CD14-positive monocyte (primary cell): ENCODE results near the gene MUC5B. TPM values are rescaled to one million over a fixed set of nuclear protein-coding genes. Genes with fewer than 3 reads are reported as not detected.

ENCODE experiments used
- DNase-seq, 3 donors: peaks; one replicate each; pipeline ENCODE4 v3.0.0-alpha.2; 2011 to 2022
- H2AFZ ChIP-seq: 2 replicates; pipeline ENCODE4 v1.6.0; 2012; ENCODE audit warnings: mild to moderate bottlenecking, low read depth, low read length, inconsistent platforms; ENCODE audit not compliant: insufficient read depth, poor library complexity, severe bottlenecking
- H3K27ac ChIP-seq, 2 donors: 1 replicate in 1 of 2; 2 replicates in 1 of 2; pipeline ENCODE4 v1.5.1; 2012 to 2013; ENCODE audit warnings: low read length in 2 of 2, control low read depth in 1 of 2, inconsistent platforms in 1 of 2, low read depth in 1 of 2, mild to moderate bottlenecking in 1 of 2
- H3K27me3 ChIP-seq, 2 donors: one replicate each; pipeline versions ENCODE4 v1.6.0 to v1.6.1; 2011 to 2013; ENCODE audit warnings: low read length in 2 of 2; ENCODE audit not compliant: control insufficient read depth in 2 of 2, insufficient read depth in 2 of 2
- H3K36me3 ChIP-seq, 2 donors: replicated peaks in 1 of 2; 1 replicate in 1 of 2; 2 replicates in 1 of 2; pipeline versions ENCODE4 v1.5.1 to v1.6.1; 2012 to 2013; ENCODE audit warnings: low read length in 2 of 2, control low read depth in 1 of 2, inconsistent platforms in 1 of 2, mild to moderate bottlenecking in 1 of 2; ENCODE audit not compliant: insufficient read depth in 2 of 2, control insufficient read depth in 1 of 2
- H3K4me1 ChIP-seq, 2 donors: 1 replicate in 1 of 2; 2 replicates in 1 of 2; pipeline versions ENCODE4 v1.5.1 to v1.6.1; 2012 to 2013; ENCODE audit warnings: low read length in 2 of 2, control low read depth in 1 of 2, inconsistent platforms in 1 of 2, mild to moderate bottlenecking in 1 of 2, moderate library complexity in 1 of 2; ENCODE audit not compliant: insufficient read depth in 2 of 2, control insufficient read depth in 1 of 2
- H3K4me2 ChIP-seq: replicated peaks from 2 replicates; pipeline ENCODE3; 2012; ENCODE audit warnings: low read length, moderate library complexity, mild to moderate bottlenecking; ENCODE audit not compliant: poor library complexity, severe bottlenecking; ENCODE audit errors: extremely low read depth
- H3K4me3 ChIP-seq, 3 experiments: fragments of 200-600 bp in 1 of 3; sonication (generic) in 1 of 3; replicated peaks in 1 of 3; 1 replicate in 2 of 3; 2 replicates in 1 of 3; pipeline ENCODE4 v1.5.1; 2011 to 2013; ENCODE audit warnings: low read length in 3 of 3, mild to moderate bottlenecking in 3 of 3, control low read depth in 2 of 3, low read depth in 2 of 3, inconsistent platforms in 1 of 3, moderate library complexity in 1 of 3
- H3K79me2 ChIP-seq: 2 replicates; pipeline ENCODE4 v1.6.0; 2012; ENCODE audit warnings: mild to moderate bottlenecking, control low read depth, inconsistent platforms, low read length, moderate library complexity; ENCODE audit not compliant: insufficient read depth
- H3K9ac ChIP-seq: 2 replicates; pipeline ENCODE4 v1.6.0; 2017; ENCODE audit warnings: low read length, mild to moderate bottlenecking; ENCODE audit not compliant: insufficient read depth, poor library complexity, severe bottlenecking
- H3K9me3 ChIP-seq, 2 donors: replicated peaks in 1 of 2; 1 replicate in 1 of 2; 2 replicates in 1 of 2; pipeline versions ENCODE4 v1.5.1 to v1.6.1; 2012 to 2013; ENCODE audit warnings: low read length in 2 of 2, control low read depth in 1 of 2; ENCODE audit not compliant: control insufficient read depth in 1 of 2, insufficient read depth in 1 of 2
- H4K20me1 ChIP-seq: 2 replicates; pipeline ENCODE4 v1.6.0; 2012; ENCODE audit warnings: mild to moderate bottlenecking, low read length, control low read depth, moderate library complexity; ENCODE audit not compliant: insufficient read depth
- H3K27ac Mint-ChIP-seq, 7 donors: one replicate each; pipeline ENCODE4 v1.8.0; 2020; ENCODE audit warnings: mild to moderate bottlenecking in 7 of 7, mixed read lengths in 7 of 7, moderate library complexity in 6 of 7, inconsistent platforms in 2 of 7
- H3K27me3 Mint-ChIP-seq, 3 donors: one replicate each; pipeline ENCODE4 v1.8.0; 2021 to 2022; ENCODE audit warnings: low read depth in 3 of 3, mild to moderate bottlenecking in 3 of 3, mixed read lengths in 3 of 3, moderate library complexity in 3 of 3, inconsistent platforms in 1 of 3
- H3K36me3 Mint-ChIP-seq, 2 donors: one replicate each; pipeline ENCODE4 v1.8.0; 2020; ENCODE audit warnings: mixed read lengths in 2 of 2, inconsistent platforms in 1 of 2, mild to moderate bottlenecking in 1 of 2
- H3K4me1 Mint-ChIP-seq: one replicate; pipeline ENCODE4 v1.8.0; 2020; ENCODE audit warnings: mild to moderate bottlenecking, mixed read lengths
- H3K4me3 Mint-ChIP-seq, 2 donors: one replicate each; pipeline ENCODE4 v1.8.0; 2020; ENCODE audit warnings: mild to moderate bottlenecking in 2 of 2, mixed read lengths in 2 of 2, moderate library complexity in 1 of 2
- H3K9me3 Mint-ChIP-seq, 7 donors: one replicate each; pipeline ENCODE4 v1.8.0; 2020 to 2022; ENCODE audit warnings: mixed read lengths in 7 of 7, mild to moderate bottlenecking in 6 of 7, moderate library complexity in 6 of 7, inconsistent platforms in 2 of 7
- CTCF ChIP-seq: fragments of 200-600 bp; IDR thresholded peaks from one replicate; pipeline ENCODE4 v1.8.0; 2022; ENCODE audit warnings: antibody characterized with exemption, mild to moderate bottlenecking
- WGBS: methylation state at CpG from one replicate; pipeline ENCODE4 v1.1.5; 2013; ENCODE audit warnings: missing lambda C conversion rate; ENCODE audit not compliant: insufficient coverage; 5-methylcytosine and 5-hydroxymethylcytosine counted together
- intact Hi-C, 2 donors: fragments of 100-400 bp; cut with micrococcal nuclease; formaldehyde crosslinking; loops; one replicate each; pipeline versions ENCODE4 v1.15.0 to v1.15.1; 2023
- polyA plus RNA-seq, 3 donors: library from polyadenylated mRNA; depleted of rRNA in 1 of 3; unstranded in 2 of 3; stranded (reverse) in 1 of 3; fragments of 300-500 nt in 2 of 3; fragments of >200 nt in 1 of 3; fragmentation: Illumina TruSeq in 2 of 3; gene quantifications; 1 replicate in 2 of 3; 2 replicates in 1 of 3; pipeline ENCODE4 v1.2.3, GENCODE V29; 2012 to 2021

Gene MUC5B
- polyA plus RNA-seq, 3 donors, result not detected

GRCh38 chr11:1283906-1284305 lies 61.0 kb downstream of the MUC5B start:
- no peak for TF ChIP-seq CTCF
- Histone ChIP-seq H3K27me3 (no peaks in the 10 kb centered on the region), H3K36me3 (peaks cover 83 to 89% of the 10 kb centered on the region in 2 donors), H3K9ac (no peak overlapping the region), H3K9me3 (no peaks in the 10 kb centered on the region), H3K79me2 (peaks cover 12% of the 10 kb centered on the region), H2AFZ (no peak overlapping the region), H3K4me2 (no peak overlapping the region), H3K4me1 (no peaks in the 10 kb centered on the region), H3K4me3 (no peak overlapping the region), H3K27ac (no peak overlapping the region), H4K20me1 (peaks cover 90% of the 10 kb centered on the region)
- Mint-ChIP-seq H3K4me1 (no peaks in the 10 kb centered on the region), H3K27ac (no peak overlapping the region), H3K27me3 (no peaks in the 10 kb centered on the region), H3K36me3 (peaks cover 77 to 89% of the 10 kb centered on the region in 2 donors), H3K4me3 (no peak overlapping the region), H3K9me3 (peaks cover 0 to 1% (median 0%) of the 10 kb centered on the region in 7 donors)
- no peak for DNase-seq
- WGBS, result 96% methylated on average over 7 of the region's 8 CpGs
- intact Hi-C loops, result no loop called here

- H3K36me3 ChIP-seq, result peaks cover 83 to 89% of the 10 kb centered on the region in 2 donors
- H3K9ac ChIP-seq, result no peak overlapping the region
- WGBS, result 100% methylated on average over 21 of the region's 23 CpGs
Measured at GRCh38 chr11:1285316-1285744, 62.5 kb downstream of the MUC5B start.

More at GRCh38 chr11:1285316-1285744, 62.5 kb downstream of the MUC5B start:
- no peak overlapping the region for H3K4me3 Mint-ChIP-seq
- intact Hi-C loops, result no loop called here
- TF ChIP-seq CTCF, result no peak
- no peaks in the 10 kb centered on the region for H3K27me3 Mint-ChIP-seq
- Histone ChIP-seq H3K79me2 (peaks cover 17% of the 10 kb centered on the region), H2AFZ (no peak overlapping the region), H3K4me1 (no peaks in the 10 kb centered on the region), H3K4me3 (no peak overlapping the region), H3K27me3 (no peaks in the 10 kb centered on the region), H3K4me2 (no peak overlapping the region), H3K27ac (no peak overlapping the region), H4K20me1 (peaks cover 90% of the 10 kb centered on the region), H3K9me3 (no peaks in the 10 kb centered on the region)
- DNase-seq, result no peak
- H3K9me3 Mint-ChIP-seq, result peaks cover 0 to 5% (median 0%) of the 10 kb centered on the region in 7 donors
- peaks cover 74 to 89% of the 10 kb centered on the region in 2 donors for H3K36me3 Mint-ChIP-seq
- no peaks in the 10 kb centered on the region for H3K4me1 Mint-ChIP-seq
- peak overlapping the region in 2 of 7 donors; percentile 32 to 60 for H3K27ac Mint-ChIP-seq
